ENCODE results near the gene KRT31.
"Not testable (repeated sequence)": the region's sequence is repeated elsewhere in the genome, so short reads cannot be mapped to it uniquely, and the experiment has no call there.

Gene KRT31

DNA sequence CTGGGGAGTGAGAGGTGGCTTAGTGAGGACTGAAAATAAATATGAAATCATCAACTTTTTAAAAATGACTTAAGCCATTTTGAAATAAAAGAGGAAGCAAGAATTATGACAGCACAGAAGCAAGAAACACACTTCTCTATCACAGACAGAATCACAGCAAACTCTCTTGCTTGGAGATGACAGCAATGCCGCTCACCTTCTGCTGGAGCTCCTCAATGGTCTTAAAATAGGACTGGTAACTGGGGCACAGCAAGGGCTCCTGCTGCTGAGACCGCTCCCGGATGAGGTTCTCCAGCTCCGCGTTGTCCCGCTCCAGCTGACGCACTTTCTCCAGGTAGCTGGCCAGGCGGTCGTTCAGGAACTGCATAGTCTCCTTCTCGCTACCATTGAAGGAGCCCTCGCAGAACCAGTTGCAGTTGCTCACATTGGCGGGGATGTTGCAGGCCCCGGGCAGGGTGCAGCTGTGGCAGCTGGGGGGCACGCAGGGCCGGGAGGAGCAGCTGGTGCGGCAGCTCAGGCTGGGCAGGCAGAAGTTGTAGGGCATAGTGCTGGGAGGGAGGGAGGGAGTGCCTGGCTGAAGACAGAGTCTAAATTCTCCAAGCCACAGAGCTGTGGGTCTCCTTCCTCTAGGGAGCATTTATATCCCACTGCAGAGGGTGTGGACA is at the start of gene KRT31:
Gene KRT31, minus strand, starts transcription at position 613 of the 665 bp plus-strand sequence. Its CDS starts 69 bp downstream, at position 544.
- no peak for DNase-seq

DNA sequence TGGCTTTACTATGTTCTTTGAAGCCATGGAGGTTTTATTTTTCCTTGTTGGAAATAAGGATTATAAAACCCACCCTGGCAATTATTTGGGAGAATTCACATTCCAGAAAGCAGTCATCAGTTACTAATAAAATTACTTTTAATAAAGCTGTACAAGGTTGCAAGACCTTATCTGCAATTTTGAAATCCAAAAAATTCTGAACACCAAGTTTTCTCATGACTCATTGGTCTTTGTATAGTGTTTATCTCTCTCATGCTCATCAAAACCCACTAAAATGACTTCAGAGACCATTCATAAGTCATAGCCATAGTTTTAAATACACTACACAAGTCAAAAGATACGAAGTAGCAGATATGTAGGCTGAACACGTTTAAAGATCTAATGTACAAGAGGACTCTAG is 49.4 kb upstream of the KRT31 start:
- no peak for DNase-seq

DNA sequence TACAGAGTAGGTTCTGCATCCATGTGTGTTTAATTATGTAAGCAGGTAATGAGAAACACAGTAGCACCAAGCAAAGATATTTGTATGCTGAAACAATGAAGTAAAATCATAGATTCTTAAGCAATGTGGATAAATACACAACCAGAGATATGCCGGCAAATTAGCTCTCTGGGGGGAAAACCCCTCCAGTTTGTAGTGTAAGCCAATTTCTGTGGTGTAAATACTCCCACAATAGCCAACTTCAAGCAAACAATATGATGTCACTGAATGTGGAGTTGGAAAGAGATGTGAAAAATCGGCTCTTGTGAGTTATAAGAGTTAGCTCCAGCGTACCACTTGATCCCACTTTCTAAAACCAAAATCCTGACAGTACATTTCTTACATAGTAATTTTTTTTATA is 47.2 kb upstream of the KRT31 start:
- no peak for DNase-seq

DNA sequence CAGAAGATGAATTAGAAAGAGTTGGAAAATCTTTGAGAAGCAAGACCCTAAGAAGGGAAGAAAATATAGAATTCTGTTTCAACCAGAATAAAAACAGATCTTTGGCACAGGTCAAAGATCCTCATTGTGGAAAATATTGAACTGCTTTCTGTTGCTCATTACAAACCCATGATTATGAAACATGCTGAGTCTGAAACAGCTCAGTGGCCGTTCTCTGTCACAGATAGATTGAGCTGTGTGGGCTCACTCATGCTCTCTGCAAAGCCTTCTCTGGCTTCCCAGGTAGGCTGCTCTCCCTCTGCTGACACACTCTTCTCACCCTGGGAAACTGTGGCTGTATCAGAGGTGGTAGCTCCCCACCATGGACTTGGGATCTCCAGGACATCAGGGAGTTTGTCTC is 46.8 kb upstream of the KRT31 start:
- DNase-seq: no peak

DNA sequence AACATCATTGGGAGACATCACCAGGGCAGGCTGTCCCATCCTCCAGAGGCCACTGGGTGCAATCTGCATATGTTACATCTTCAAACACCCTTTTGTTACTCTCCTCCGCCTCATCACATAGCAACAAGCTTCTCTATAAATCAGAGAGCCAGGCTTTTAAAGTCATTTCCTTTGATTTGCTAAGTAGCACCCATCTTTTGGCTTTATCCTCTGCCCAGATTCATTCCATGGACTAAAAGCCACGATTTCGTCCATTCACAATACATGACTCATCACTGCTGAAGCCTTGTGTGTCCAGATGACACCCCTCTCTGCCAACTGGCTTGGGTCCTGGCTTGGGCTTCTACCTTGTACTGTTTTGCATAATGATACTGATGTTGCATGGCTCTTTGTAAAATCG is 45.3 kb upstream of the KRT31 start:
- no peak for DNase-seq

DNA sequence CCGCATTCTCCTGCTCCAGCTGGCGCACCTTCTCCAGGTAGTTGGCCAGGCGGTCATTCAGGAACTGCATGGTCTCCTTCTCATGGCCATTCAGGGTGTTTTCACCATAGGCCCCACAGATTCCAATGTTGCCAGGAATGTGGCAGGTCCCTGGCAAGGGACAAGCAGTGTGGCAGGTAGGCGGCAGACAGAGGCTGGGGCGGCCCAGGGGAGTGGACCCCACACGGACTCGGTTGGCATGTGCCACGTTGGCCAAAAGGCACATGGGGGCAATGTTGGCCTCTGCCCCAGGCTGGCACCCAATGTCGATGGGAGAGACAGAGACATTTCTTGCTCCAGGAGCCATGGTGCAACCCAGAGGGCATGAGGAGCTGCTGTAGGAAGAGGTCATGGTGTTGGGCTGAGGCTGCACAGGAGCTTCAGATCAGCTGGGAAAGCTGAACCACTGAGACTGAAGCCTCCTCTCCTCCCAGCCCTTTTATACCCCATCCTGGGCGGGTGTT is 43.2 kb upstream of the KRT31 start, which contains the start of gene KRT38:
Gene KRT38, minus strand, starts transcription at position 453 of the 503 bp plus-strand sequence. Its CDS starts 62 bp downstream, at position 391.
- DNase-seq: no peak

DNA sequence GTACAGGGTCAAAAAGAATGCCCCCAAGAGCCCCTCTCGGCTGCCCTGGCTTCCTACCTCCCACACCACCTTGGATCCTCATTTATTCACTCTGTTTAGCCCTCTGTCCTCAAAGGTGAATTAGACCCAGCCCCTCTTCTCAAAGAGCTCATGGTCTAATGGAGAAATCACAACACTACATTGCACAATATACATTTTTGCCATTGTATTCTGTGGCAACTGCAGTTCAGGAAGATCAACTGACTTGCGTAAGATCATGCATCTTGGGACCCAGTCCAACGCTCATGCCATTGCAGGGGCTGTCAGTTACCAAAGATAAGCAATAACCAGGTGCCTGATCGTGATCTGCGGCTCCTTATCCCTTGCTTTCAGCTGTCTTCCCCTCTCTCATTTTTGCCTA is 42.0 kb upstream of the KRT31 start:
- DNase-seq: no peak

DNA sequence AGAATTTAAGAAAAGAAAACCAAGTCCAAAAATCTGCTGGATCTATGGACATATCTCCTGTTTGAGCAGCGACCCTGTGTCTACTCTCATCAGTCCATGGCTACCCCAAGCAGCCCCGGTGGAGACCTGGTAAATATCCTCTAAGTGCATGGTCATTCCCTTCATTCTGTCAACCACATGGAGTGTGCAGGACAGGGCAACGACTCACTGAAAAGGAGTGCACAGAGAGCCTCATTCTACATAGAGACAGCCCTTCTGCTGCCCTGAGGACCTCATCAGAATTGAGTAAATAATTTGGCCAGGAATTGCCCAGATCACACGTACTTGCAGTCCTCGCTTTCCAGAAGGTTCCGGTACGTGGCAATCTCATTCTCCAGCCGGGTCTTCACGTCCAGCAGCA is 40.4 kb upstream of the KRT31 start:
- no peak for DNase-seq

DNA sequence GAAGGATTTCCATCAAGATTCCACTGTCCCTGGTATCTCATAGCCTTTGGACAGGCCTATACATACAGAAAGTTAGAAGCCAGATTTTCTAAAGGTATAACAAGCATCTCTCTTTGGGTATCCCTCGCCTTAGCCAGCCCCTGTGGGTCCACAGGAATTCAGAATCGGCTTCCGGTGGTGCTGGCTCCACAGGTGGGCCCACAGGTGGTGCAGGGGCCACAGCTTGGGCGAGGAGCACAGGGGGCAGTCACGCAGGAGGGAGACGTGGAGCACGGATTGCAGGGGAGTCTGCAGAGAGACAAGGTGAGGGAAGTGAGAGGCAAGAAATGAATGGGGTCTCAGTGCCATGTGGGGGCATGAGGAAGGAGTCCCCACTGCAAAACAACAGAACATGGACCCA is 39.8 kb upstream of the KRT31 start:
- DNase-seq: no peak

DNA sequence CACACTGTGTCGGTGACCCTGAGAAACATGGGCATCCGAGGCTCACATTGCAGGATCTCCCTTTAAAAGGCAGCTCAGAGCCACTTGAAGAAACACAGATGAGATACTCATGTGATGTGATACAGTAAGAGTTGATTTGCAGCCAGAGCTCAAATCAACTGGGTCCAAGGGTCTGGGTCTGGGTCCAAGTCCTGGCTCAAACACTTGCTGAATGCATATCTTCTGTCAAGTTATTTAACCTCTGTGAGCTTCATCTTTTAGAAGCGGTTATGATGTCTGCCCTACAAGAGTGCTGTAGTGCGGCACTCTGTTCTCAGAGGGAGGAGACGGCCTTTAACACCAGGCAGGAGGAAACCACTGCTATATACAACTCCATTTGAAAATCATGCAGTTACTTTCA is 37.0 kb upstream of the KRT31 start:
- DNase-seq: no peak

DNA sequence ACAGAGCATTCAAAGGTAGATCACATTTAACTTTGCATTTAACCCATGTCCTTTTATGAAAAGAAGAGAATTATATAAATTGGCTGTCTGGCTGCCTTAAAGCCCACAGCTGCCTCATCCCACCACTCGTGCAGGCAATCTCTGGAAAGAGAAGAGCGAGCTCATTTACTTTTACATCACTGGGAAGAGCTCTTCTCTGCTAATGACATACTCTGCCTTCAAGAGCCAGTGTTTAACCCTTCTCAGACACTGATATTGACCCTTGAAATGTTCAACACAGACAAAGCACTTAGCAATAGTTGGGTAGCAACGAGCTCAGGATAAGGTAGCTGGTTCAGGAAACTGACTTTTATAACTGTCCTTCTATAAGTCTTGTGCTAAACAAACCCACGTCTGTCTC is 36.6 kb upstream of the KRT31 start:
- no peak for DNase-seq

DNA sequence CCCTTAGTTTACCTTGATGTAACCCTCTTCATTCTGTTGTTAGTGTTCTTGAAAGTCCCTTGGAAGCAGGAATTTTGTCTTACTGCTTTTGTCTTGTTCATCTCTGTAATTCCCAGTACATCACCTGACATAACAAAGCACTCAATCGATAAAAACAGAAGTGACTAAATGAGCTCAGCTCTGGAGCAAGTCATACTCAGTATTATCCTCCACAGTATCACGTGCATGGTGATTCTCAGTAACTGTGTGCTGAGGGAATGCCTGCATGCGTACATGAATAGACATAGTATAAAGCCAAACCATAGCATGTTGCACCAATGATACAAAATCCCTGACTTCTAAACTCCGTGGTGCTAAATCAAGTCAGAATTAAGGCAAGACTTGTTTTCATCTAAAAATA is 36.2 kb upstream of the KRT31 start:
- DNase-seq: no peak

DNA sequence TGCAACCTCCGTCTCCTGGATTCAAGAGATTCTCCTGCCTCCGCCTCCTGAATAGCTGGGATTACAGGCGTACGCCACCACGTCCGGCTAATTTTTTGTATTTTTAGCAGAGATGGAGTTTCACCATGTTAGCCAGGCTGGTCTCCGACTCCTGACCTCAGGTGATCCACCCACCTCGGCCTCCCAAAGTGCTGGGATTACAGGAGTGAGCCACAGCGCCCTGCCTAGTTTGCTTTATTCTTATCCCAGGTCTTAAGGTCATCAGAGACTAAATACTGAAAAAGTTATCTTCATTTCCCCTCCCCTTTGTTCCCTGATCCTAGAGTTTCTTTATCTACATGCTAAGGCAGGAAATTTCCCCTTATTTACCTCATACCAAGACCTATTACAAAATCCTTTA is 33.0 kb upstream of the KRT31 start:
- not testable (repeated sequence) for DNase-seq

DNA sequence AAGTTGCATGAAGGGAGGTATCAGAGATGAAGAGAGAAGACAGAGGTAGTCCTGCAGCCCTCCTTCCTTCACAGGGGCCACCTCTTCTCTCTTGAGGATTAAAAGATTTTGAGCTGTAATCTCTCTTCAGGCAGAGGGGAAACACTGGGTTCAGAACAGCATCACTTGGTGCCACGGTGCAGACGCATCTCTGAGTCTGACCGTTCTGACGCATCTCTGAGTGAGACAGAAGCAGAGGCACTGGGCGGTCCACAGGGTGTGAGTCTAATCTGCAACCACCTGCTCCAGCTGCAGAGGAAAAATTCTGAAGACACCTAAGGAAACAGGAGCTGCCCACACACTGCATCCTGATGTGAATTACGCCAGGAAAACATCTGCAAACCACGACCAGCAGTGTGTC is 32.3 kb upstream of the KRT31 start:
- no peak for DNase-seq

DNA sequence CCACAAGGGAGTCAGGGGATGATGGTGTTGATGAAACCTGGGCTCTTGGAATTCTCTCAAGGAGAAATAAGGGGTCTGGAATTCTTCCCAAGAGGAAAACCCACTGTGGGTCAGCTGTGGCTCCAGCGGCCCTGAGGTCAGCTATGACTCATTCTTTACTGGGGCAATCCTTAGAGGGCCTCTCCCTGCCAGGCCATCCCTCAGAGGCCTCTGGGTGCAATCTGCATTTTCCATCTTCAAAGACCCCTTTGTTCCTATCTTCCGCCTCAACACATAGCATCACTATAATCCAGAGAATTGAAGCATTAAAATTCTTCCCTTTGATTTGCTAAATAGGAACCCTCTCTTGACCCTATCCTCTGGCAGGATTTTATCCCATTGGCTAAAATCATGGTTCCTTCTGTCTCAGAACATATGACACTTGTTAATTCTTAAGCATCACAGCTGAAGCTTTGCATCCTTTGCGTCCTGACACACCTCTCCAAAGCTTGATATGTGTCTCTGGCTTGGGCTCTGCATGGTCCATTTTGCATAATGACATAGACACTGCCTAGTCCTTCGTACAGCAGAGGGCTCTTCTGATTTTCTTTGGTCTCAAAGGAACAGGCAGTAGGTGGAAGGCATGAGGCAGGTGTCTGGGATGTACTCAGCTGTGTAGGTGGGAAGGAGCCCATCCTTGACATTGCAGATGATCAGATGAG is 31.3 kb upstream of the KRT31 start:
- DNase-seq: no peak

DNA sequence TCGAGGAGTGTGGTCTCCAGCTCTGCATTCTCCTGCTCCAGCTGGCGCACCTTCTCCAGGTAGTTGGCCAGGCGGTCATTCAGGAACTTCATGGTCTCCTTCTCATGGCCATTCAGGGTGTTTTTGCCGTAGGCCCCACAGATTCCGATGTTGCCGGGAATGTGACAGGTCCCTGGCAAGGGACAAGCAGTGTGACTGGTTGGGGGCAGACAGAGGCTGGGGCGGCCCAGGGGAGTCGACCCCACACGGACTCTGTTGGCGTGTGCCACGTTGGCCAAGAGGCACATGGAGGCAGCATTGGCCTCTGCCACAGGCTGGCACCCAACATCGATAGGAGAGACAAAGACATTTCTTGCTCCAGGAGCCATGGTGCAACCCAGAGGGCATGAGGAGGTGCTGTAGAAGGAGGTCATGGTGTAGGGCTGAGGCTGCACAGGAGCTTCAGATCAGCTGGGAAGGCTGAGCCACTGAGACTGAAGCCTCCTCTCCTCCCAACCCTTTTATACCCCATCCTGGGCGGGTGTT is 26.8 kb upstream of the KRT31 start, which contains the start of gene KRT37:
Gene KRT37, minus strand, starts transcription at position 475 of the 525 bp plus-strand sequence. Its CDS starts 62 bp downstream, at position 413.
- DNase-seq: no peak

DNA sequence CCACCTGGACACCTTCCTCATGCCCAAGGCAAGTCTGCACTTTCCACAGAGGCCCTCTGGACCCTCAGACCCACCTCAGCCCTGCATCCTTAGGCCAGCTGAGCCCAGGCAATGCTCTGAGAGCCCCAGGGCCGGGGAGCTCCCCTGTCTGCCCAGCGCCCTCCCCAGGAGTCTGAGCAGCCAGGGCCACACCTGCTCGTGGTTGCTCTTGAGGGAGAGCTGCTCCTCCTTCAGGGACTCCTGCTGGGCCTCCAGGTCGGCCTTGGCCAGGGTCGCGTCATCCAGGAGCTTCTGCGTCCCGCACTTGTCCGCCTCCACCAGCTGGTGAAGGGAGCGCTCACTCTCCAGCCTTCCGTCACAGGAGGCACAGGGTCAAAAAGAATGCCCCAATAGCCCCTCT is 25.2 kb upstream of the KRT31 start:
- not testable (repeated sequence) for DNase-seq

DNA sequence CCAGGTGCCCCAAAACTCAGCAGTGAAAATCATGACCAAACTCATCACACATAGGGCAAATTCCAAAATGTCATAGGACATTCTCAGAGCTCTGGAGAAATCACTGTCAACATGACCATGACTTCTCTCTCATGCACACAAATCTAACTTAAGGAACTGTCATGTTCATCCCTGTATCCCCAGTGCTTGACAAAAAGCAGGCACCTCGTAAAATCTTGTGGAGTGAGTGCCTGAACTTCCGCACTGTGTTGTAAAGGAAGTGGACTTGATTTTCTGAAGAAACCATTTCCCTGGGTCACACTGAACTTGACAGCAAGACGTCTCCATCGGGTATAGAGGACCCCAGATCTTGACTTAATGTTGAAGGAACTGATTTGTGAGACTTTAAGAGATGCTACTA is 24.2 kb upstream of the KRT31 start:
- no peak for DNase-seq

DNA sequence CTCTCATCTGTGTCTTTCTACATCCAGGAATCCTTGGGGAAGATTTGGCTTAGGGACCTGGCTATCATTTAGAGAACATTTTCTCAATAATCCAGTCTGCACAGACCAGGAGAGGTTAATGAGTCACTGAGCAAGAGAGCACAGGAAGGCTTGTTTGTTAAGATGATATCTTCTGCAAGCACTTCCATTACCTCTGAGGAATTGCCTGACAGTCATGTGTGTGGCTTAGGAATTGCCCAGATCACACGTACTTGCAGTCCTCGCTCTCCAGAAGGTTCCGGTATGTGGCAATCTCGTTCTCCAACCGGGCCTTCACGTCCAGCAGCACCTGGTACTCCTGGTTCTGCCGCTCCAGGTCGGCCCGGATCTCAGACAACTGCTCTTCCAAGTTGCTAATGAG is 23.7 kb upstream of the KRT31 start:
- no peak for DNase-seq

DNA sequence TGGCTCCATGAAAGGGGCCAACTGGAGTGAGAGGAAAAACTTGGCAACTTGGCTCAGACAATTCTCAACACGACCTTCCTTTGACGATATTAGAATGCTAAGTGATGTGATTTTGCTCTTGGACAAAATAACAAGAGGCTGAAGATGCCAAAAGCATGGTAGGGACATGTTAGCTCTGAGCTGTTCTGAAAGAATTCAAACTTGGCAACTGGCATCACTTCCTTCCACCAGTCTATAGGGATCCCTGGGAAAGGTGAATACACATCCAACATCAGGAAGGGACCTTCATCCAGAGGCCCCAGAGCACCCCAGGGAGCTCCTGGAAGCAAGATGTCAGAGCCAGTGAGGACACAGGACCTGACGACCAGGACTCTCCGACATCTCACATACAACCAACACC is 22.7 kb upstream of the KRT31 start:
- no peak for DNase-seq

DNA sequence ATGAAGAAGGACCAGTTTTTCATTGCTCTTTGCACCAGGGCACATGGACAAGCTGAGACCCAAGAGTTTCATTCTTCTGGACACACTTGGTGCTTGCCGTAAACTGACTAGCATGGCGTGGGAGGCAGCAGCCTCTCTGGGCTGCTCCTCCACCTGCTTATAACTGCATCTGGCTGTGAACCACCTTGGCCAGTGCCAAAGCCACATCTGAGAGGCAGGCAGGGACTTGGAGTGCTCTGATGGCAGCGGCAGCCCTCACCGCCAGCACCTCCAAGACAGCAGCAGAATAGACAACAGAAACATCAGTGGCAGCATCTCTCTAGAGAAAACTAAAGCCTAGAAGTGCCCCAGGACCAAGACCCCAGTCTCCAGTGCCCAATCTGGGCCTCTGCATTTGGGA is 22.3 kb upstream of the KRT31 start:
- no peak for DNase-seq

DNA sequence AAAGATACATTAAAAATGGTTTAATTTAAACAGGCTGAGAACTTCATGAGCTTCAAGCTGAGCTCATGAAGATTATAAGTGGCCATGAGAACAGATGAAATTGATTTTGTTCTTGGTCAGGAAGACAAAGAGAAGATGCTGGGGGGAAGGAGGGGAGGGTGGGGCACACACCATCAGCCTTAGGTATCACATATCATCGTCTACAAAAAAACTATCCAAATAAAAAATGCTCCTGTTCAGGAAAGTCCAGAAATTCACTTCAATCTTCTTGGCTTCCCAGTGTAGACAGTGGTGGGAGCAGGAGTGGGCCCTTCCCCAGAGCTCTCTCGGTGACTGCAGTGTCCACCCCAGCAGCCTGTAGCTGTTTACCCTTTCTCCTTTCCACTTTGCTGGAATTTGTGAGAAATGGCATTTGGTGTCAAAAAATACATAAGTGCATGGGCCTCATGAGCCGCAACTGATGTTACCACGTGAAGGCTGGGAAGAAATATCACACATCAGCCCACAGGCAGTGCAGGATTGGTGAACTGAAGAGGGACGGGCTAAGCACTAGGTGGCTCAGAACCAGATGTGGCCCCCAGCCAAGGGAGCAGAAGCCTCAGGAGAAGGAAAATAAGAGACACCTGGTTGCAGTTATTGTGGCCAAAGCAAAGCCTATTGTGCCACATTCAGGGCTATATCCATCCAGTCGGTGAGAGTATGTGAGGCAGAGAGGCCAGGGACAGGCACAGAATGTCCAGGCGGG is 20.9 kb upstream of the KRT31 start:
- DNase-seq: no peak

DNA sequence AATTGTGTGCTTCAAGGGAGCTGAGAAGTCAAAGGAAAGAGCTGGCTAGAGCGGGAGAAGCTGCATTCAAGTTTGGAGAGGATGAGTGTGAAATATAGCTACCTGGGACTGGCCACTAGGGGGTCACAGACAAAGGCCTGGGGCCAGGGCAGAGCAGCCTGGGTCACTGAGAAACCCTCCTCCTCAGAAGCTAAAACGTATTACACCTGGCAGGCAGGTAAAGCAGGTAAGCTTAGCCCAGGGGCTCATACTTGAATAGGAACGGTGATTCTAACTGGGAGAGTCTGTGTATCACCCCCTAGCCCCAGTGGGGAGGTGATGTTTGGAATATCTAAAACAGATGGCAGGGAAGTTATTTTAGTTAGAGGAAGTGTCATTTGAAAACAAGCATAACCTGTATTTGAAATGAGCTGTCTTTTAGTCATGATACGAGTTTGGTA is 20.2 kb upstream of the KRT31 start:
- DNase-seq: peak; percentile 23

Data from hematopoietic multipotent progenitor cell treated with erythropoietin and hydrocortisone succinate and interleukin-3 and kit ligand, for 6 days (in vitro differentiated cells).